NCI-H1436 treated with DMSO at 0.1 percent for 48 hours (cell line): ENCODE data around the gene IVNS1ABP.

Source experiments
- DNase-seq: peaks from one replicate; lab custom pipeline; 2025; lab: John Stamatoyannopoulos, UW

The IVNS1ABP gene

GRCh38 chr1:185293967-185294542 lies 23.0 kb downstream of the IVNS1ABP start:
- no peak for DNase-seq

GRCh38 chr1:185292237-185292636 lies 24.8 kb downstream of the IVNS1ABP start:
- no peak for DNase-seq

GRCh38 chr1:185291652-185292051 lies 25.4 kb downstream of the IVNS1ABP start:
- no peak for DNase-seq

GRCh38 chr1:185291159-185291558 lies 25.9 kb downstream of the IVNS1ABP start:
- DNase-seq: no peak

GRCh38 chr1:185289880-185290279 lies 27.2 kb downstream of the IVNS1ABP start:
- DNase-seq: no peak

- DNase-seq: no peak
Measured at GRCh38 chr1:185288435-185288834, 28.6 kb downstream of the IVNS1ABP start.

GRCh38 chr1:185287451-185287850 lies 29.6 kb downstream of the IVNS1ABP start:
- no peak for DNase-seq

GRCh38 chr1:185284533-185285276 lies 32.3 kb downstream of the IVNS1ABP start:
- no peak for DNase-seq

- DNase-seq: no peak
Measured at GRCh38 chr1:185284116-185284515, 32.9 kb downstream of the IVNS1ABP start.

- DNase-seq: no peak
Measured at GRCh38 chr1:185281245-185281644, 35.8 kb downstream of the IVNS1ABP start.

- DNase-seq: no peak
Measured at GRCh38 chr1:185280589-185280988, 36.5 kb downstream of the IVNS1ABP start.

GRCh38 chr1:185279571-185279970 lies 37.5 kb downstream of the IVNS1ABP start:
- no peak for DNase-seq

GRCh38 chr1:185271921-185272320 lies 45.1 kb downstream of the IVNS1ABP start:
- DNase-seq: no peak

- DNase-seq: no peak
Measured at GRCh38 chr1:185268352-185268751, 48.7 kb downstream of the IVNS1ABP start.

- no peak for DNase-seq
Measured at GRCh38 chr1:185267701-185268100, 49.3 kb downstream of the IVNS1ABP start.

GRCh38 chr1:185267301-185267700 lies 49.7 kb downstream of the IVNS1ABP start:
- DNase-seq: no peak

GRCh38 chr1:185265314-185265713 lies 51.7 kb downstream of the IVNS1ABP start:
- no peak for DNase-seq

- no peak for DNase-seq
Measured at GRCh38 chr1:185263780-185264179, 53.3 kb downstream of the IVNS1ABP start.

GRCh38 chr1:185263292-185263691 lies 53.8 kb downstream of the IVNS1ABP start:
- no peak for DNase-seq

- no peak for DNase-seq
Measured at GRCh38 chr1:185262151-185262550, 54.9 kb downstream of the IVNS1ABP start.

- no peak for DNase-seq
Measured at GRCh38 chr1:185260611-185261010, 56.4 kb downstream of the IVNS1ABP start.

- DNase-seq: no peak
Measured at GRCh38 chr1:185258676-185259075, 58.4 kb downstream of the IVNS1ABP start.

- no peak for DNase-seq
Measured at GRCh38 chr1:185257950-185258208, 59.2 kb downstream of the IVNS1ABP start.
